ENCODE measurements around the gene CARMIL1.

GRCh38 chr6:25452031-25452430 is 172.9 kb downstream of the CARMIL1 start:
- TF ChIP-seq CTCF (IDR thresholded peaks at IDR 0.05) (no peak), POLR2A (IDR thresholded peaks at IDR 0.05) (no peak)
